ENCODE measurements around the gene CREBZF.
"Not testable (repeated sequence)": the region's sequence is repeated elsewhere in the genome, so short reads cannot be mapped to it uniquely, and the experiment has no call there.

CREBZF gene

GRCh38 chr11:85694385-85694980 is 29.6 kb upstream of the CREBZF start:
- 88% methylated on average over 1 of the region's 1 CpG for WGBS
- Histone ChIP-seq H3K9me3 (ENCODE audit: insufficient read depth, low read depth, low read length) (no peaks in the 10 kb centered on the region), H3K9ac (ENCODE audit: low read depth, low read length) (no peak overlapping the region), H3K27me3 (ENCODE audit: insufficient read depth, low read length) (no peaks in the 10 kb centered on the region), H3K36me3 (ENCODE audit: insufficient read depth, low read length) (no peaks in the 10 kb centered on the region), H3K27ac (ENCODE audit: low read depth, low read length) (no peak overlapping the region), H3K4me1 (ENCODE audit: insufficient read depth, low read length) (peaks cover 7% of the 10 kb centered on the region; the same call in 1 of the 2 replicates), H3K4me3 (ENCODE audit: low read length) (no peak overlapping the region)

- H3K4me3 ChIP-seq (ENCODE audit: low read length) = no peak within 1 kb of the TSS
- no peaks in the 10 kb centered on the region for H3K9me3 ChIP-seq (ENCODE audit: insufficient read depth, low read depth, low read length)
- H3K9ac ChIP-seq (ENCODE audit: low read depth, low read length) = no peak within 1 kb of the TSS
Measured at GRCh38 chr11:85685820-85686459, 21.0 kb upstream of the CREBZF start, which contains the start of gene CCDC89. TSS of gene CCDC89 (minus strand) at chr11:85686195. CDS start at chr11:85686130, 65 bp downstream.

GRCh38 chr11:85685125-85685819 is 20.3 kb upstream of the CREBZF start:
- H3K27ac ChIP-seq (ENCODE audit: low read depth, low read length) = no peak overlapping the region
- H3K4me1 ChIP-seq (ENCODE audit: insufficient read depth, low read length) = no peaks in the 10 kb centered on the region; the same call in 1 of the 2 replicates
- H3K36me3 ChIP-seq (ENCODE audit: insufficient read depth, low read length) = no peaks in the 10 kb centered on the region
- no peak overlapping the region for H3K4me3 ChIP-seq (ENCODE audit: low read length)
- H3K9ac ChIP-seq (ENCODE audit: low read depth, low read length) = no peak overlapping the region
- WGBS = 94% methylated on average over 15 of the region's 15 CpGs
- no peaks in the 10 kb centered on the region for H3K27me3 ChIP-seq (ENCODE audit: insufficient read depth, low read length)
- H3K9me3 ChIP-seq (ENCODE audit: insufficient read depth, low read depth, low read length) = no peaks in the 10 kb centered on the region

More at GRCh38 chr11:85685820-85686459, 21.0 kb upstream of the CREBZF start, which contains the start of gene CCDC89:
- 92% methylated on average over 13 of the region's 13 CpGs for WGBS
- no peaks in the 10 kb centered on the region for H3K36me3 ChIP-seq (ENCODE audit: insufficient read depth, low read length)
- no peaks in the 10 kb centered on the region; the same call in 1 of the 2 replicates for H3K4me1 ChIP-seq (ENCODE audit: insufficient read depth, low read length)
- no peak within 1 kb of the TSS for H3K27ac ChIP-seq (ENCODE audit: low read depth, low read length)
- no peaks in the 10 kb centered on the region for H3K27me3 ChIP-seq (ENCODE audit: insufficient read depth, low read length)

- H3K4me3 ChIP-seq (ENCODE audit: low read length) = no peak overlapping the region
- peaks cover 7% of the 10 kb centered on the region for H3K4me1 ChIP-seq (ENCODE audit: insufficient read depth, low read length)
- no peaks in the 10 kb centered on the region for H3K27me3 ChIP-seq (ENCODE audit: insufficient read depth, low read length)
- 95% methylated on average over 43 of the region's 43 CpGs for WGBS
- H3K9me3 ChIP-seq (ENCODE audit: insufficient read depth, low read depth, low read length) = no peaks in the 10 kb centered on the region
- H3K27ac ChIP-seq (ENCODE audit: low read depth, low read length) = no peak overlapping the region
- H3K36me3 ChIP-seq (ENCODE audit: insufficient read depth, low read length) = no peaks in the 10 kb centered on the region
- no peak overlapping the region for H3K9ac ChIP-seq (ENCODE audit: low read depth, low read length)
Measured at GRCh38 chr11:85682330-85683305, 17.7 kb upstream of the CREBZF start.

- H3K9me3 ChIP-seq (ENCODE audit: insufficient read depth, low read depth, low read length) = no peaks in the 10 kb centered on the region
- peaks cover 7% of the 10 kb centered on the region for H3K4me1 ChIP-seq (ENCODE audit: insufficient read depth, low read length)
- H3K27ac ChIP-seq (ENCODE audit: low read depth, low read length) = no peak overlapping the region
- H3K36me3 ChIP-seq (ENCODE audit: insufficient read depth, low read length) = no peaks in the 10 kb centered on the region
- 87% methylated on average over 1 of the region's 1 CpG for WGBS
- no peaks in the 10 kb centered on the region for H3K27me3 ChIP-seq (ENCODE audit: insufficient read depth, low read length)
- no peak overlapping the region for H3K9ac ChIP-seq (ENCODE audit: low read depth, low read length)
- H3K4me3 ChIP-seq (ENCODE audit: low read length) = no peak overlapping the region
Measured at GRCh38 chr11:85680897-85681296, 16.0 kb upstream of the CREBZF start.

- H3K4me1 ChIP-seq (ENCODE audit: insufficient read depth, low read length) = peaks cover 7% of the 10 kb centered on the region
- H3K9ac ChIP-seq (ENCODE audit: low read depth, low read length) = no peak overlapping the region
- H3K27me3 ChIP-seq (ENCODE audit: insufficient read depth, low read length) = peaks cover 1% of the 10 kb centered on the region; the same call in 1 of the 2 replicates
- no peaks in the 10 kb centered on the region for H3K9me3 ChIP-seq (ENCODE audit: insufficient read depth, low read depth, low read length)
- no peak overlapping the region for H3K4me3 ChIP-seq (ENCODE audit: low read length)
- H3K27ac ChIP-seq (ENCODE audit: low read depth, low read length) = no peak overlapping the region
- 78% methylated on average over 4 of the region's 4 CpGs for WGBS
- H3K36me3 ChIP-seq (ENCODE audit: insufficient read depth, low read length) = no peaks in the 10 kb centered on the region
Measured at GRCh38 chr11:85679576-85679975, 14.6 kb upstream of the CREBZF start.

GRCh38 chr11:85673393-85673792 is 8.5 kb upstream of the CREBZF start:
- Histone ChIP-seq H3K27ac (ENCODE audit: low read depth, low read length) (no peak overlapping the region), H3K4me3 (ENCODE audit: low read length) (no peak overlapping the region), H3K4me1 (ENCODE audit: insufficient read depth, low read length) (no peaks in the 10 kb centered on the region), H3K9ac (ENCODE audit: low read depth, low read length) (no peak overlapping the region), H3K36me3 (ENCODE audit: insufficient read depth, low read length) (no peaks in the 10 kb centered on the region), H3K27me3 (ENCODE audit: insufficient read depth, low read length) (peaks cover 13% of the 10 kb centered on the region; the same call in 1 of the 2 replicates), H3K9me3 (ENCODE audit: insufficient read depth, low read depth, low read length) (no peaks in the 10 kb centered on the region)
- WGBS = 97% methylated on average over 3 of the region's 3 CpGs

- Histone ChIP-seq H3K36me3 (ENCODE audit: insufficient read depth, low read length) (no peaks in the 10 kb centered on the region), H3K4me3 (ENCODE audit: low read length) (no peak overlapping the region), H3K27me3 (ENCODE audit: insufficient read depth, low read length) (peaks cover 13% of the 10 kb centered on the region; the same call in 1 of the 2 replicates), H3K4me1 (ENCODE audit: insufficient read depth, low read length) (no peaks in the 10 kb centered on the region), H3K27ac (ENCODE audit: low read depth, low read length) (no peak overlapping the region), H3K9ac (ENCODE audit: low read depth, low read length) (no peak overlapping the region), H3K9me3 (ENCODE audit: insufficient read depth, low read depth, low read length) (no peaks in the 10 kb centered on the region)
- WGBS = 83% methylated on average over 8 of the region's 8 CpGs
Measured at GRCh38 chr11:85672105-85672902, 7.4 kb upstream of the CREBZF start.

GRCh38 chr11:85670949-85671663 is 6.2 kb upstream of the CREBZF start:
- H3K9me3 ChIP-seq (ENCODE audit: insufficient read depth, low read depth, low read length); H3K4me1 ChIP-seq (ENCODE audit: insufficient read depth, low read length); H3K36me3 ChIP-seq (ENCODE audit: insufficient read depth, low read length); H3K4me3 ChIP-seq (ENCODE audit: low read length); H3K9ac ChIP-seq (ENCODE audit: low read depth, low read length); H3K27ac ChIP-seq (ENCODE audit: low read depth, low read length): not testable (repeated sequence)
- peaks cover 13% of the 10 kb centered on the region; the same call in 1 of the 2 replicates for H3K27me3 ChIP-seq (ENCODE audit: insufficient read depth, low read length)
